C1 segment of cervical spinal cord (tissue), 14 donors: ENCODE data around the gene ZNF624.
"Not testable (repeated sequence)": the region's sequence is repeated elsewhere in the genome, so short reads cannot be mapped to it uniquely, and the experiment has no call there.

Experiments
- DNase-seq, 14 donors: peaks; one replicate each; lab custom pipeline; 2025; lab: John Stamatoyannopoulos, UW

ZNF624 gene

GRCh38 chr17:16653367-16654041, at the start of gene ZNF624:
ZNF624 (minus strand) TSS chr17:16653850.
- peak; percentile 44 to 98 (median 88) for DNase-seq

GRCh38 chr17:16697603-16698002, 44.0 kb upstream of the ZNF624 start:
- DNase-seq, result not testable (repeated sequence)

DNA sequence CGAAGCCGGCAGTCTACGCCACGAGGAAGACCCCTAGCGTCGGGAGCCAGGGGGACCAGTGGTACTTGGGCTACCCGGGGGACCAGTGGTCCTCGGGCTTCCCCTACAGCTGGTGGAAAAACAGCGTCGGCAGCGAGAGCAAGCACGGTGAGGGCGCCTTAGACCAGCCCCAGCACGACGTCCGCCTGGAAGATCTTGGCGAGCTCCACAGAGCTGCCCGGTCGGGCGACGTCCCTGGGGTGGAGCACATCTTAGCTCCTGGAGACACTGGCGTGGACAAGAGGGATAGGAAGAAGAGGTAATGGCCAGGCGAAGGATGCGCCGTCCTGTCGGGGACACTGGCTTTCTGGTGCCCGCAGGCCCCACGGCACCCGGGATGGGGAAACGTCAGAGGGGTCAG, 36.8 kb upstream of the ZNF624 start:
- not testable (repeated sequence) for DNase-seq

DNA sequence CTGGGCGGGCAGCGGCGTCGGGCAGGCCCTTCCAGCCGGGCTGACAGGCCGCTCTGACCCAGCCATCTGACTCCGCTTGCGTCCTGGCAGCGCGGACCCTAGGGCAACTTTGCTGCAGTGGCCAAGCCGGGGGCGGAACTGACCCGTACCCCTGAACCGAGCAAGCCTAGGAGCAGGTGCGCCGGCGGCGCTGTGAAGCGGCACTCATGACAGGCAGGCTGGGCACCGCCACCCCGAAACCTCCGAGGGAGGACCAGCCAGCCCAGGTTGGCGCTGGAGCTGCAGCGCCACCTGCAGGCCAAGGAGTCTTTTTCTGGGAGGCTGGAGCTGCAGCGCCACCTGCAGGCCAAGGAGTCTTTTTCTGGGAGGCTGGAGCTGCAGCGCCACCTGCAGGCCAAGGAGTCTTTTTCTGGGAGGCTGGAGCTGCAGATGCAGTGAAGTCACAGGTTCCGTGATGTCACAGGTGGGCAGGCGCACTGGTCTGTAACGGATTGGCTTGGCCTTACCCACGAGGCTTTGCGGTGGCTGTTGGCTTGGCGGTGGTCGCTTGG, 36.2 kb upstream of the ZNF624 start, which contains the start of gene CCDC144A:
Gene CCDC144A, plus strand, starts transcription at position 511 of the 551 bp plus-strand sequence. CDS start 160 bp downstream, outside the sequence.
- DNase-seq, result peak in 2 of 14 donors; percentile 7 to 31

GRCh38 chr17:16687151-16687550, 33.5 kb upstream of the ZNF624 start:
- not testable (repeated sequence) for DNase-seq

DNA sequence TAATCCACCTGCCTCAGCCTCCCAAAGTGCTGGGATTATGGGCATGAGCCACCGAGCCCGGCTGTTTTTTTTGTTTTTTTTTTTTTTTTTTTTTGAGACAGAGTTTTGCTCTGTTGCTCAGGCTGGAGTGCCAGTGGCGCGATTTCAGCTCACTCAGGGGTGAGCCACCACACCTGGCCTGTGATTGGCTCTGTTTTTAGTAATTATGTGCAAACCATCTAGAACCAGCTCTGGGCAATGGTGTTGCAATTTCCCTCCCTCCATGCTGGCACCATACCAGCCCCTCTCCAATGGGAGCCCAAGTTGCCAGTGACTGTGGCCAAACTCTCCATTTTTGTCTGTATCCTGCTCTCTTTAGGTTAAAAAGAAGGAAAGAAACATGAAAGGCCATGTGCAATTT, 32.4 kb upstream of the ZNF624 start:
- DNase-seq, result not testable (repeated sequence)

- peak in 4 of 14 donors; percentile 4 to 23 (median 18) for DNase-seq
Observed at GRCh38 chr17:16683290-16684138, 29.9 kb upstream of the ZNF624 start.

DNA sequence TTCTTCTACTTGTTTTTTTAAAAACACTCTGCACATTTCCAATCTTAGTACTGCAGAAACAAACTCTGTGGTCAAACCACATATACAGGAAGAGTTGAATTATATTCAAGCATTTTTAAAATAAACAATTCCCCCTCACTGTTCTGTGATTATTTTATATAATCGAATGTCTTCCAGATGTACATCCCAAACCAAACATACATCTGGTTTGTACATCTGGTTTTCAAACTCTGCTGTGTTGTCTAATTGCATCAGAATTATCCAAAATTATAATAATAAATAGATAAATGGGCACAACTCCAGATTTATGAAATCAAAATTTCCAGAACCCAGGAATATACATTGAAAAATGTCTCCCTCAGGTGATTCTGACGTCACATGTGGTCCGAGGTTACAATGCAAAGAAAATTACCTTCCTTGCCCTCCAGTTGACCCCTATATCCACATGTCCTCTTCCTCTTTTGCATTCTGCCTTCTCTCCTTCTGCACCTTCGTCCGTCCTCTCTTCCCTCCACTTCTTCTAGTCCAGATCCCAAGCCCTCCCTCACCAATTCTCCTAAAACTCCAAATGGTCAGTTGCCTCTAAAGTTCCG, 23.1 kb upstream of the ZNF624 start:
- no peak for DNase-seq

DNA sequence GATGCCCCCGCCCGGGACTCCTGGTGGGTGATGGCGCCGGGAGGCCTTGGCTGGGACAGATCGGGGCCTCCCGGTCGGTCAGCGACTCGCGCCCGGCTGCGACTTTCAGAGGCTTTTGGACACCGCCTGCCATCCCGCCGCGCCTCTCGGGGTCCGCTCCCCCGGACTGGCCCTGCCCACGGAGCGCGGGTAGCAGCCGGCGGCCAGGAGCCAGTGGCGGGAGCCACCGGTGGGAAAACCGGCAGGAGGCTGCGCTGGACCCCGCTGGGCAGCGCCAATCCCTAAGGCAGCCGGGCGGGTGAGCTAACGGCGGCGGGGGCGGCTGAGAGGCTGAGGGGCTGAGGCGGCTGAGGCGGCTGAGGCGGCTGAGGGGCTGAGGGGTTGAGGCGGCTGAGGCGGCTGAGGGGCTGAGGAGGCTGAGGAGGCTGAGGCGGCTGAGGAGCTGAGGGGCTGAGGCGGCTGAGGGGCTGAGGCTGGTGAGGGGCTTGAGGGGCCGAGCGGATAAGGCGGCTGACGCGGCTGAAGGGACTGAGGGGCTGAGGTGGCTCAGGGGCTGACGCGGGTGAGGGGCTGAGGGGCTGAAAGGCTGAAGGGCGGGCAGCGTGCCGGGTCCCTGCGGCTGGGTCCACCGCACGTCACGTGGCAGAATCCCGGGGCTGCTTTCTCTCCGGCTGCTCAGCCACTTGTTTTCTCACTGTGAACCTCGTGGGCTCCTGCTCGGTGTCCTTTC, 13.4 kb upstream of the ZNF624 start:
- DNase-seq, result peak in 11 of 14 donors; percentile 5 to 62 (median 36)

DNA sequence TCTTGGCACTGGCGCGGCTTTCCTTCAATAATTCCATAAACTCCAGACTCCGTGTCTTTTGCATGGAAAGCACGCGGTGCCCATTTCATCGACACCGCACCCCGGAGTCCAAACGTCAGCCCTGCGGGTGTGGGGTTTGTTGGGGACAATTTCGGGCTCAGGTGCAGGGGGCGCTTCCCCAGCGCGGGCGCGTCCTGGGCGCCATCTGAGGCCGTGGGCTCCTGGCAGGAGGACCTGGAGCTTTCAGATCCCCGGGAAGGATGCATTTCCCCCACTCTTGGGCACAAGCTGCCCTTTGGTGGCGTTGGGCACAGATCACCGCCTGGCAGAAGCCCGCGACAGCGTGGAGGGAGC, 12.9 kb upstream of the ZNF624 start:
- DNase-seq, result peak in 1 of 14 donors; percentile 36

DNA sequence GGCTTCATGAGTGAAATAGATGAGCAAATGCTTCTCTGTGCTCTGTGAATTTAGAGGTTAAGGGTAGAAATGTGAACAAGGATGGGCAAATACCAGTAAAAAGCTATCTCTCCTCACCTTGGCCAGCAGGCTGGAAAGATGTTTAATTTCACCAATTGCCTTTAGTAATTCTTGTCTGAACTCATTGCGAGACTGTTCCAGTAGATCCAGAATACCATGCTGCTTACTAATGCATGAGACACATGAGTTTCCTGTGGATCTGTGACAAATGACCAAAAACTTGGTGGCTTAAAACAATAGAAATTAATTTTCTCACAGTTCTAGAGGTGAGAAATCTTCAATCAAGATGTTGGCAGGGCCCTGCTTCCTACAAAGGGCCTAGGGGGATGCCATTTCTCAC, 9.3 kb upstream of the ZNF624 start:
- no peak for DNase-seq

DNA sequence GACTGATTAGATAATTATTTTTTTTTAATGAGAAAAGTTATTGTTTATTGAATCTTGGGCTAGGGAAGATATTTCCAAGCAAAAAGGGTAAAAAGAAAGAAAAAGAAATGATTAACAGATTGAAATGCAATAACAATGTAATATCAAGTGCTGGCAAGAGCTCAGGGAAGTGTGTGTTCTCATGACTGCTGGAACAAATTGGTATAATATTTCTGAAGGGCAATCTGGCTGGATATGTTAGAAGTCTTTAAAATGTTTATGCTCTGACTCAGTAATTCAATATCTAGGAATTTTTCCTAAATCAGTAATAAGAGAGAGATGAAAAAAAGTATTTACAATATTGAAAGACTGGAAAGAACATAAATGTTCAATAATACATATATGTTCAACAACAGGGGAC, 7.6 kb upstream of the ZNF624 start:
- no peak for DNase-seq

GRCh38 chr17:16652847-16653366, 743 bp downstream of the ZNF624 start:
- peak in 2 of 14 donors; percentile 3 to 58 for DNase-seq

- no peak for DNase-seq
Observed at GRCh38 chr17:16652252-16652651, 1.4 kb downstream of the ZNF624 start.

- DNase-seq, result no peak
Observed at GRCh38 chr17:16649585-16649984, 4.1 kb downstream of the ZNF624 start.

DNA sequence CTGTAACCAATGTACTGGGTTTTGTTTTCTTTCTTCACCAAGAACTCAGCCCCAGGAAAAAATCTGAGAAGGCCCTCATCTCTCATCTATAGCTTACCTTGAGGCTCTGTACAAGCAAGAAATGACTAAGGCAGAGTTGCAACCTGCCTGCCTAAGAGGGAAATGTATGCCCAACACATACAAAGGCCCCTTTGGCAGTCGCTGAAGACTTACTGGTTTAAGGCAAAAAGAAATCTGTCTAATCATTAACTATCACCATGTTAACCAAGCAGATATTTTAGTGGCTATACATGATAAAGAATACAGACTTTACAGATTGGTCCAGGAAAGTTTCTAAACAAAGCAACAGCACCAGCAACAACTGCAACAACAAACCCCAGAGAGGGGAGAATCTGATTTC, 14.2 kb downstream of the ZNF624 start:
- no peak for DNase-seq

GRCh38 chr17:16623282-16623681, 30.4 kb downstream of the ZNF624 start:
- DNase-seq, result no peak

DNA sequence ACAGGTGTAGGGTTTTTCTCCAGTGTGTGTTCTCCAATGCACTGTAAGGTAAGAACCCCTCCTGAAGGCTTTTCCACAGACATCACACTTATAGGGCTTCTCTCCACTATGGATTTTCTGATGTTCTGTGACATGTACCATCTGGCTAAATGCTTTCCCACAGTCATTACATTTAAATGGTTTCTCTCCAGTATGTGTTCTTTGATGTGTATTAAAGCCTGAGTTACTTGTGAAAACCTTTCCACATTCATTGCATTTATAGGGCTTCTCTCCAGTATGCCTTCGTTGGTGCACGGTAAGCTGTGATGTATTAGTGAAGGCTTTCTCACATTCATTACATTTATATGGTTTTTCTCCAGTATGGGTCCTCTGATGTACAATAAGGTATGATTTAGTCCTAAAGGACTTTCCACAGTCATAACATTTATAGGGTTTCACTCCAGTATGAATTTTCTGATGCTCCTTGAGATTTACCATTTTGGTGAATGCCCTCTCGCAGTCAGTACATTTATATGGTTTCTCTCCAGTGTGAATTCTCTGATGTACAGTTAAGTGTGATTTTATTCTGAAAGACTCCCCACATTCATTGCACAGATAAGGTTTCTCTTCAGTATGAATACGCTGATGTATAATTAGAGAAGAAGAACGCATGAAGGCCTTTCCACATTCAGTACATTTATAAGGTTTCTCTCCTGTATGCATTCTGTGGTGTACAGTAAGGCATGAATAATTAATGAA, 30.9 kb downstream of the ZNF624 start:
- no peak for DNase-seq

DNA sequence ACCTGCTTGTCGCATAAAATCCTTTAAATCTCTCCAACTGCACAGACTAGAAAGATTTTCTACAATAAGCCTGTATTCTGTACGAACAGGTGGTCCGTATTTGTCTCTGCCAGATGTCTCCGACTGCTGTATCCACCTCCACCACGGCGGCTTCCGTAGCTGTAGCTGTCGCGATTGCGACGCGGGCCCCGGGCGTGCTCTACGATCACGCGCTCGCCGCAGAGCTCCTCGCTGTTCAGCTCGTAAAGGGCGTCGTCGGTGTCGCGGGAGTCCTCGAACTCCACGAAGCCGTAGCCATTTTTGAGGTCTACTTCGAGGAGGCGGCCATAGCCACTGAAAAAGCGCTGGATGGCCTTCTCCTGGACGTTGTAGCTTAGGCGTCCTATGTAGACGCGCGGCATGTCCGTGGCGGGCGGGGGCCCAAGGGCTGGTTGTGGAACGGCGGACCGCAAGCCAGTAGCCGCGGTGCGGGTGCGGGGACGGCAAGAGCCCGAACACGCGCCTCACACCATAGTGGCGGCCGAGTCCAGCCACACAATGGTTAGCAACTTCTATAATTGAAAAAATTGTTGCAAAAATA, 36.1 kb downstream of the ZNF624 start:
- no peak for DNase-seq

DNA sequence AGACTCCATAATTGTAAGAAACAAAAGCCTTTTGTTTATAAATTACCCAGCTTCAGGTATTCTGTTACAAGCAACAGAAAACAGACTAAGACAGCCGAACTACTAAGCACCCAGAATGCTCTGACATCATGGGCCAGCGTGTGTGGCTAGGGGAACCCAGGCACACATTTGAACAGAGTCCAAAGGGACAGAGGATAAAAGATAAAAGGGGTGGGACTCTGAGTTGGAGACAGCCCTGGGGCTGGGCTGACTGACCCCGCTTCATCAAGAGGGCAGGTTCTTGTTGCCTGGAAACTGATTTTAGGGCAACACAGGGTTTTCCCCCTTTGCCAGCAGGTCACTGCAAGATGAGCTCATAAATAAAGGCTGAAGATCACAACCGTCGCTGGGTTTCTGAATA, 54.1 kb downstream of the ZNF624 start:
- DNase-seq, result no peak
